Naive B cell (primary cell): ENCODE data around the gene KIF13A. TPM values are rescaled to one million over a fixed set of nuclear protein-coding genes. Genes with fewer than 3 reads are reported as not detected.
"Not testable (repeated sequence)": the region's sequence is repeated elsewhere in the genome, so short reads cannot be mapped to it uniquely, and the experiment has no call there.

Experiments
- ATAC-seq, 2 donors: fragments of 150-1000 bp; cut with Tn5 transposase; 2 replicates each; pipeline ENCODE4 v1.10.0; 2021; ENCODE audit warnings: low read depth in 2 of 2, mild to moderate bottlenecking in 2 of 2, moderate library complexity in 2 of 2
- DNase-seq: peaks from one replicate; pipeline ENCODE4 v3.0.0; 2022
- H3K27ac Mint-ChIP-seq, 6 donors: one replicate each; pipeline ENCODE4 v1.8.0; 2020 to 2022; ENCODE audit warnings: mild to moderate bottlenecking in 6 of 6, mixed read lengths in 6 of 6, moderate library complexity in 5 of 6, inconsistent platforms in 2 of 6
- H3K27me3 Mint-ChIP-seq, 3 donors: one replicate each; pipeline ENCODE4 v1.8.0; 2021 to 2022; ENCODE audit warnings: mixed read lengths in 3 of 3, mild to moderate bottlenecking in 1 of 3
- H3K36me3 Mint-ChIP-seq, 2 donors: one replicate each; pipeline ENCODE4 v1.8.0; 2020 to 2022; ENCODE audit warnings: mixed read lengths in 2 of 2, inconsistent platforms in 1 of 2, mild to moderate bottlenecking in 1 of 2
- H3K4me1 Mint-ChIP-seq, 3 donors: one replicate each; pipeline ENCODE4 v1.8.0; 2020 to 2022; ENCODE audit warnings: mixed read lengths in 3 of 3, inconsistent platforms in 1 of 3, mild to moderate bottlenecking in 1 of 3, moderate library complexity in 1 of 3
- H3K4me3 Mint-ChIP-seq, 8 donors: one replicate each; pipeline ENCODE4 v1.8.0; 2020 to 2022; ENCODE audit warnings: mild to moderate bottlenecking in 8 of 8, mixed read lengths in 8 of 8, moderate library complexity in 8 of 8, inconsistent platforms in 2 of 8
- H3K9me3 Mint-ChIP-seq, 7 donors: one replicate each; pipeline ENCODE4 v1.8.0; 2020 to 2022; ENCODE audit warnings: mixed read lengths in 7 of 7, mild to moderate bottlenecking in 5 of 7, inconsistent platforms in 2 of 7, moderate library complexity in 1 of 7
- polyA plus RNA-seq, 6 donors: library from polyadenylated mRNA; unstranded; fragments of 300-500 nt; fragmentation: Illumina TruSeq; gene quantifications; one replicate each; pipeline ENCODE4 v1.2.3, GENCODE V29; 2021; ENCODE audit warnings: low read depth in 6 of 6

The KIF13A gene
- polyA plus RNA-seq, 6 donors from 2014 or later: 0.21 to 4.3 (median 0.91) TPM; not detected in 1

DNA sequence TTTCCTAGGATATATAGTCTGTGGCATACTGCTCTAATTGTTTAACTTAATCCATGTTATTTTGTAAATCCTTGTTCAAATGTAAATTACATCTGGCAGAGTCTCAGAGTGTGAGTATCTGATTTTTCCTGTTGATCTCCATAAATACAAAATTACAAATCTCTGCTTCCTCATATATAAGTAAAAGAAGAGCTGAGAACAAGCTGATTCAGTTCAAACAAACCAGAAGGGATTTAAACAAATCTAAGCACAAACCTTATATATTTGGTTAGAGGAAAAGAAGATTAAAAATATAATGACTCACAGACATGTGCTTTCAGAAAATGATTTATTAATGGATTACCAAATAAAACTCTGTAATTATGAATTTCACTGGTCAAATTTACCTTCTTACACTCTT lies 37.3 kb downstream of the KIF13A start:
- Mint-ChIP-seq H3K27ac (no peak overlapping the region), H3K4me3 (no peak overlapping the region), H3K9me3 (peaks cover 0 to 6% (median 2%) of the 10 kb centered on the region in 7 donors), H3K27me3 (no peaks in the 10 kb centered on the region), H3K4me1 (no peaks in the 10 kb centered on the region), H3K36me3 (peaks cover 4 to 8% of the 10 kb centered on the region in 2 donors)
- ATAC-seq: no peak
- DNase-seq: no peak

- no peaks in the 10 kb centered on the region for H3K4me1 Mint-ChIP-seq
- H3K27ac Mint-ChIP-seq: no peak overlapping the region
- no peaks in the 10 kb centered on the region for H3K27me3 Mint-ChIP-seq
- peaks cover 4 to 8% of the 10 kb centered on the region in 2 donors for H3K36me3 Mint-ChIP-seq
- DNase-seq (no peak), ATAC-seq (no peak)
- H3K4me3 Mint-ChIP-seq: no peak overlapping the region
- H3K9me3 Mint-ChIP-seq: peaks cover 0 to 6% (median 2%) of the 10 kb centered on the region in 7 donors
These were observed 38.3 kb downstream of the KIF13A start for GRCh38 chr6:17949168-17949567.

GRCh38 chr6:17948725-17949124 lies 38.7 kb downstream of the KIF13A start:
- DNase-seq: no peak
- ATAC-seq: no peak
- peaks cover 0 to 6% (median 2%) of the 10 kb centered on the region in 7 donors for H3K9me3 Mint-ChIP-seq
- H3K27ac Mint-ChIP-seq: no peak overlapping the region
- no peaks in the 10 kb centered on the region for H3K27me3 Mint-ChIP-seq
- no peaks in the 10 kb centered on the region for H3K4me1 Mint-ChIP-seq
- H3K36me3 Mint-ChIP-seq: peaks cover 4 to 8% of the 10 kb centered on the region in 2 donors
- no peak overlapping the region for H3K4me3 Mint-ChIP-seq

DNA sequence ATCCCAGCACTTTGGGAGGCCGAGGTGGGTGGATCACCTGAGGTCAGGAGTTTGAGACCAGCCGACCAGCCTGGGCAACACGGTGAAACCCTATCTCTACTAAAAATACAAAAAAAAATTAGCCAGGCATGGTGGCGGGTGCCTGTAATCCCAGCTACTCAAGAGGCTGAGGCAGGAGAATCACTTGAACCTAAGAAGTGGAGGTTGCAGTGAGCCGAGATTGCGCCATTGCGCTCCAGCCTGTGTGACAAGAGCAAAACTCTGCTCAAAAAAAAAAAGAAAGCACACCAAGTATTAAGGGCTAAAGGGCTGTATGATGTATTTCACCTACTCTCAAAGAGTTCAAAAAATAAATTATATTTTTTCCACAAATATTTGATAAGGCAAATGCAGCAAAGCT lies 39.9 kb downstream of the KIF13A start:
- not testable (repeated sequence) for DNase-seq, H3K9me3 Mint-ChIP-seq, H3K27ac Mint-ChIP-seq, H3K4me3 Mint-ChIP-seq, H3K36me3 Mint-ChIP-seq, H3K4me1 Mint-ChIP-seq, ATAC-seq, H3K27me3 Mint-ChIP-seq

DNA sequence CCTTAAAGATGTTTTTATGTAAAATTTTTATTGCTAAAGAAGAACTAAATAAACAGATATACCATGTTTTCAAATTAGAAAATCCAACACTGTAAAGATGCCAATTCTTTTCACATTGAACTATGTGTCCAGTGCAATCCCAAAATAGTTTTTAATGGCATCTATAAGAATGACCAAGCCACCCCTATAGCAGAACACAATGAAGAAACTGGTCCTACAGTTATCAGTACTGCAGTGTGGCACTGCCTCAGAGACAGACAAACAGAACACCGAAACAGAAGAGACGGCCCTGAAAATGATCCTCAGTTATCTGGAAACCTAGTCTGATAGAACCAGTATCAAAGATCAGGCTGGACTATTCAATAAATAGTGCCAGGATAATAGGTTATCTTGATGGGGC lies 41.9 kb downstream of the KIF13A start:
- Mint-ChIP-seq H3K4me1 (no peaks in the 10 kb centered on the region), H3K4me3 (no peak overlapping the region), H3K27me3 (no peaks in the 10 kb centered on the region), H3K27ac (no peak overlapping the region), H3K36me3 (no peaks in the 10 kb centered on the region), H3K9me3 (no peaks in the 10 kb centered on the region)
- ATAC-seq (no peak), DNase-seq (no peak)

DNA sequence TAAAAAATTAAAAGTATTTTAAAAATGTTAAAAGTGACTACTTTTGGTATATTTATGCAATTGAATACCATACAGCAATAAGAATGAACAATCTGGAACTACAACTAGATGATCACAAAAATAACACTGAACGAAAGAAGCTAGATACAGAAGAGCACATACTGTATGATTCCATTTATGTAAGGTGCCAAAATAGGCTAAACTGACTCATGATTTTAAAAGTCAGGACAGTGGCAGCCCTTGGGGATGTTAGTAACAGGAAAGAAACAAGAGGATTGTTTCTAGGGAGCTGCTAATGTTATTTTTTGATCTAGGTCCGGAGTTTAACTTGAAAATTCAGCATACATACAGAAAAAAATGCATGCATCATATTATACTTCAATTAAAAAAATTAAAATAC lies 42.3 kb downstream of the KIF13A start:
- H3K27ac Mint-ChIP-seq: no peak overlapping the region
- H3K4me1 Mint-ChIP-seq: peaks cover 0 to 1% (median 0%) of the 10 kb centered on the region in 3 donors
- ATAC-seq (no peak), DNase-seq (no peak)
- no peak overlapping the region for H3K4me3 Mint-ChIP-seq
- H3K9me3 Mint-ChIP-seq: peaks cover 0 to 2% (median 0%) of the 10 kb centered on the region in 7 donors
- H3K36me3 Mint-ChIP-seq: peaks cover 3% of the 10 kb centered on the region in 2 donors
- H3K27me3 Mint-ChIP-seq: no peaks in the 10 kb centered on the region

DNA sequence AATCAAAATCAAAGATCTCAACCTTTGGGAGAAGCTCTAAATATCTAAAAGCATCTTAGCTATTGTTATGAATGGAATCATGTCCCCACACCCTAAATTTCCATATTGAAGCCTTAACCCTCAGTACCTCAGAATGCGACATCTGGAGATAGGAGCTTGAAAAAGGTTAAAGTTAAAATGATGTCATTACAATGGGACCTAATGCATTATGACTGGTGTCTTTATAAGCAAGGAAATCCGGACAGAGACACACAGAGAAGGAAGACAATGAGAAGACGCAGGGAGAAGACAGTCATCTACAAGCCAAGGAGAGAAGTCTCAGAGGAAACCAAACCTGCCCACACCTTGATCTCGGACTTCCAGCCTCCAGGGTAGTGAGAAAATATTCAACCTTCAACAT lies 46.1 kb downstream of the KIF13A start:
- Mint-ChIP-seq H3K36me3 (peaks cover 8 to 10% of the 10 kb centered on the region in 2 donors), H3K9me3 (peaks cover 0 to 5% (median 0%) of the 10 kb centered on the region in 7 donors), H3K4me1 (peaks cover 0 to 9% (median 0%) of the 10 kb centered on the region in 3 donors), H3K27ac (peak overlapping the region in 1 of 6 donors; percentile 30), H3K27me3 (no peaks in the 10 kb centered on the region), H3K4me3 (no peak overlapping the region)
- DNase-seq (no peak), ATAC-seq (no peak)

DNA sequence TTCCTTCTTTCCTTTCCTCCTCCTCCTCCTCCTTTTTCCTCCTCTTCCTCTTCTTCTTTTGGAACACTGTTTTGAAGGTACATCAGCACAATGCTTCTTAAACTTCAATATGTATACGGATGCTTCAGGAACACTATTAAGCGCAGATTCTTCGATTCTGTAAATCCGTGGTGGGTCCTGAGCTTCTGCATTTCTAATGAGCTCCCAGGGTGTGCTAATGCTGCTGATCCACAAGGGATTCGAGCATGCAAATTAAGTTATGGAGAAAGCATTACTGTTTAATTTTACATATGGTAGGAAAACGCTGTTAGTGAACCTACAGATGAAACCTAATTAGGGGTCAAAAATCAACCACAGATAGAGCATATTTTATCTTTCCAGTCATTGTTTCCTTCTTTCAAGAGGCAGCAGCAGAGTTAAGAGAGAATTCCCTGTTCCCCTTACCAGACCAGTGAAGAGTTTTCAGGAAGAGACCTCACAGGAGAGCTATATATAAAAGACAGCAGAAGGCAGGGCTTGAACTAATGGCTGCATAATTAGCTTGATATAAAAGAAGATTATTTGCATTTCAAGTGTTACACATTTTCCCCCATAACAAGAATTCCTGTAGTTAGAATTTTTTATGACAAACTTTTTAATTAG lies 47.2 kb downstream of the KIF13A start:
- H3K4me3 Mint-ChIP-seq: no peak overlapping the region
- no peaks in the 10 kb centered on the region for H3K27me3 Mint-ChIP-seq
- peaks cover 0 to 12% (median 2%) of the 10 kb centered on the region in 3 donors for H3K4me1 Mint-ChIP-seq
- no peak overlapping the region for H3K27ac Mint-ChIP-seq
- peaks cover 0 to 5% (median 0%) of the 10 kb centered on the region in 7 donors for H3K9me3 Mint-ChIP-seq
- peaks cover 8 to 10% of the 10 kb centered on the region in 2 donors for H3K36me3 Mint-ChIP-seq
- no peak for ATAC-seq
- no peak for DNase-seq

DNA sequence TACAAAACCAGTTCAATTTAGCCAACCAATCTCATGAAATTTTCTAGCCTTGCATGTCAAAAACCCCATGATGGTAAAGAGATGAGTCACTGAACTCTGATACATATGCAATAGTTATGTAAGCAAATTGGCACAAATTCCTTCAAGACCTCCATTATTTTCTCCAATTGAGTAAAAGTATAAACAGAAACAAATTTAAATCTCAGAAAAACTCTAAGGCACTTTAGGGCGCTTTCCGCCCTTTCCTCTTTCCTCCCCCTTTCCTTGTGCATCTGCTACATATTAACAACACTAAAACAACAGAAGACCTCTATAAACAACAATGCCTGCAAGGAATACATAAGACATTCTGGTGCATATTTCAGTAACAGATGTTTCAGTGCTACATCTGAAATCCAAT lies 48.5 kb downstream of the KIF13A start:
- ATAC-seq (no peak), DNase-seq (no peak)
- H3K9me3 Mint-ChIP-seq: peaks cover 0 to 5% (median 0%) of the 10 kb centered on the region in 7 donors
- H3K36me3 Mint-ChIP-seq: peaks cover 8 to 10% of the 10 kb centered on the region in 2 donors
- H3K27me3 Mint-ChIP-seq: no peaks in the 10 kb centered on the region
- H3K4me1 Mint-ChIP-seq: peaks cover 0 to 12% (median 6%) of the 10 kb centered on the region in 3 donors
- H3K27ac Mint-ChIP-seq: no peak overlapping the region
- no peak overlapping the region for H3K4me3 Mint-ChIP-seq

DNA sequence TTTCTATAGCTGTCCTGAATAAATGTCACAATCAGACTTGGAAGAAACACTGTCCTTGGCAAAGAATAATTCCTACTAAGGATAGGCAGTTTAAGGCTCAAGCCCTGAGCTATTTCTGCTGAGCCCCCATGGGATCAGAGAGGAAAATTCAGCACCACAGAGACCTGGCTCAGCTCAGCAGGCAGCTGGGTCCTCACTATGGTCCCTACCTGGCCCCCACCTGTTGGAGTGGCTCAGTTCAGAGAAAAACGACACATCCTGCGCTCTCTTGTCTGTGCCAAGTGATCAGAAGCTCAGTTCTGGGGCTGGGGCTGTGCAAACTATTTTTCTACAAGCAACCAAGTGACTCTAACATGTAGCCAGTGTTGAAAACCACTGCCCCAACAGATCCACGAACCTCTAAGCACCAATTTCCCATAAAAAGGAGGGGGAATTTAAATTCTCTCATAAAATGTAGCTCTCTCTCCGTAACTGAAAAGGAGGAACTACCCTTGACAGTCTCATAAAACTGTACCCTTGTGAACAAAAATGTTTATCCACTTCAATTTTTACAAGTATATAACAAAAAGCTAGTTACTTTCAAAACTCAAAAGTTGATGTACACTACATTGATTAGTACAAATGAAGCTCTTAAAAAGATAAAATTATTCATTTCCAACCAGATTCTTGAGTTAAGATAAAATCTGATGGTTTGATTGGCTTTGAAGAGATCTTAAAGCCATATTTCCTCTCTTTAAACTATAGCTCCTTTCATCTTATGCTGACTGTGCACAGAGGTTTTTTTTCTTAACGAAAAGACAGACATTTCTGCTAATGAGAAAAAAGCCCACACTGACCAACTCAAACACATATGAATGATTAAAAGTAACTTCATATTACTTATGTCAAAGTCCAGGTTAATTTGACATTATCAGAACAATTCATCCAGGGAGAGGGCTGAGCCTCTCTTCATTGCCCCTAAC lies 52.0 kb downstream of the KIF13A start:
- H3K27ac Mint-ChIP-seq: peak overlapping the region in 1 of 6 donors; percentile 41

DNA sequence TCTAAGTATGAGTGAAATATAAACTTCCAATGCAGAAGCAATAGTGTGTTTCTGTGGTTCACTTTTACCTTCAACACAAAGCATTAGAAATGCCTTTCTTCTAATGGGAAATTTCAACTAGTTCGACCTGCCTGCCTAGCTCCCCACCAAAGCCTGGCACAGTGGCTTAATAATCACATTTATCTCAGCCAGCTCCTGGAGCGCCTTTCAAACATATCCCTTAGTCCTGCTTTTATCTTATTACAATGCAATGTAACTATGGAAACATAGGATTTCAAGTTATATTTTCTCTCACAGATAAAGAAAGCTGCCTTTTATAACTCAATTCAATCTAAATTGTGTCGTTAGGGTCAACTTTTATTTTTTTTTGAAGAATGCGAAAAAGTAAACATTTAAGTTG lies 53.7 kb downstream of the KIF13A start:
- Mint-ChIP-seq H3K36me3 (no peaks in the 10 kb centered on the region), H3K4me1 (peaks cover 4 to 6% (median 4%) of the 10 kb centered on the region in 3 donors), H3K9me3 (no peaks in the 10 kb centered on the region), H3K27ac (no peak overlapping the region), H3K4me3 (no peak overlapping the region), H3K27me3 (no peaks in the 10 kb centered on the region)
- ATAC-seq: no peak
- DNase-seq: no peak

More for the DNA sequence above, 52.0 kb downstream of the KIF13A start:
- ATAC-seq (no peak), DNase-seq (no peak)
- Mint-ChIP-seq H3K9me3 (peaks cover 0 to 5% (median 0%) of the 10 kb centered on the region in 7 donors), H3K36me3 (peaks cover 8 to 10% of the 10 kb centered on the region in 2 donors), H3K4me1 (peaks cover 4 to 12% (median 6%) of the 10 kb centered on the region in 3 donors), H3K4me3 (no peak overlapping the region), H3K27me3 (no peaks in the 10 kb centered on the region)

DNA sequence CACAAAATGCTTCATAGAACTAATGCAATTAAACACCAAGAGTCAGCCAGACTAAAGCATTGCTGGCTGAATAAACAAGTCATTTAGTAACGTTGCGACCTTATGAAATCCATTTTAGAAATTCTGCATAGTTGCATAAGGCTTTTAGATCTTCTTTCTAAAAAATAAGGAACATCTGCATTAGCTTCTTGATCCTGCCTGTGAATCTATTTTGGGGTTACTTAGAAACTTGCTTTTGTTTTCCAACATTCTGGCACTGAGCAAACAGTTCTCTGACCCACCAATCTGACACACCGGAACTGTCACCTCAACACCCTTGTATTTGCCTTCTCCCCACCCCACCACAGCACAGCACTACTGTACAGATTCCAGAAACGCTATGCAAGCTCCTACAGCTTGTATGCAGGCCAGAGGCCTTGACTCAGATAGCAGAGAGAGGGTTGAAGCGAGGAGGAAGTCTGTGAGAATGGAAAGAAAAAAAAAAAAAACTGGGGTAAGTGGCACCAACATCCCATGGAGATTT lies 55.0 kb downstream of the KIF13A start:
- peak overlapping the region in 2 of 6 donors; percentile 6 to 87 for H3K27ac Mint-ChIP-seq
- H3K4me3 Mint-ChIP-seq: no peak overlapping the region
- no peaks in the 10 kb centered on the region for H3K9me3 Mint-ChIP-seq
- no peaks in the 10 kb centered on the region for H3K27me3 Mint-ChIP-seq
- no peaks in the 10 kb centered on the region for H3K36me3 Mint-ChIP-seq
- no peak for ATAC-seq
- DNase-seq: no peak
- H3K4me1 Mint-ChIP-seq: peaks cover 4 to 6% (median 6%) of the 10 kb centered on the region in 3 donors

DNA sequence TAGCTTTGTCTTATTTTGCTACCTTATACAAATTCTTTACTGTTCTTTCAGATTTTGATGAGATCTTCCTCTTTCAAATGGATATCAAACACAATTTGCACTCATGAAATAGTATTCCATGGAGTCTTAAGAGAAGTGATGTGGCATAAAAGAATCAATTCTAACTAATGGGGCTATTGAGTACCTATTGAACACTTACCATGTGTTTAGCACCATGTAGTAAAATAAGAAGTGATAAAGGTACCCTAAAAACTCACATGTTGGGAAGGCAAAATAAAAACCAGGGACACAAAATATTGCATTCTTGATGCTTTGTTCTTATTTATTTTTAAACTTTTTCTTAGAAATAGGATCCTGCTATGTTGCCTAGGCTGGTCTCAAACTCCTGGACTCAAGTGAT lies 56.2 kb downstream of the KIF13A start:
- no peaks in the 10 kb centered on the region for H3K9me3 Mint-ChIP-seq
- peak overlapping the region in 2 of 6 donors; percentile 1 to 74 for H3K27ac Mint-ChIP-seq
- H3K36me3 Mint-ChIP-seq: no peaks in the 10 kb centered on the region
- no peak overlapping the region for H3K4me3 Mint-ChIP-seq
- H3K4me1 Mint-ChIP-seq: peaks cover 6 to 10% (median 10%) of the 10 kb centered on the region in 3 donors
- ATAC-seq: no peak
- no peaks in the 10 kb centered on the region for H3K27me3 Mint-ChIP-seq
- DNase-seq: no peak
